Measurements from ENCODE around the gene SLC25A10. TPM values are rescaled to one million over a fixed set of nuclear protein-coding genes. Genes with fewer than 3 reads are reported as not detected.

Gene SLC25A10
- total and polyA plus RNA-seq, 9 donors = 0.12 to 9.8 (median 7.9) TPM

DNA sequence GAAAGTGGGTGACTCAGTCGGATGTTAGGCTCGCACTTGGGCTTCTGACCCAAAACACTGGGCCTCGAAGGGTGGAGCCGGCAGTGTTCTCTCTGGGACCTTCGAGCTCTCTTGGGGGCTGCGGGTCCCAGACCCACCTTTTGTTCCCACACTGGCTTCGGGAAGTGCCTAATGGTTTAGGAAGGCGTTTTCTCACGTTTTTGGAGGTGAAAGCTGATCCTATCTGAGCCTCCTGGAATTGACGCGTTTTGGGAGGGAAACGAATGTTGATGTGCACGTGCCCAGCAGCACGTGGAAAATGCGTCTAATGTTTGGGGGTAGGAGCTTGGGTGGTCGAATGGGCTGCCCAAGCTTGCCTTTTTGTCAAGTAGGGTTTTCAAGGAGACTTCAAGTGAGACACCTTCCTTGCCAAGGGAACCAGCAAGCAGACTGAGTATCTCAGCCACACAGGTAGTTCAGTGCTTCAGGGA is 27.6 kb upstream of the SLC25A10 start:
- peak overlapping the region; percentile 100 for H3K4me3 ChIP-seq
- intact Hi-C loops (cut with DNase I) = no loop called here
- 1 to 4% (median 3%) methylated on average over 16 of the region's 16 CpGs for WGBS, 3 donors
- peaks cover 10% of the 10 kb centered on the region for H3K4me1 ChIP-seq (ENCODE audit: insufficient read depth)
- DNase-seq = no peak
- H3K27ac ChIP-seq = no peak overlapping the region
- no peaks in the 10 kb centered on the region for H3K27me3 ChIP-seq
- H3K36me3 ChIP-seq = no peaks in the 10 kb centered on the region
- no peak for TF ChIP-seq EP300 (IDR thresholded peaks at IDR 0.05)
- TF ChIP-seq, protein P1, sequence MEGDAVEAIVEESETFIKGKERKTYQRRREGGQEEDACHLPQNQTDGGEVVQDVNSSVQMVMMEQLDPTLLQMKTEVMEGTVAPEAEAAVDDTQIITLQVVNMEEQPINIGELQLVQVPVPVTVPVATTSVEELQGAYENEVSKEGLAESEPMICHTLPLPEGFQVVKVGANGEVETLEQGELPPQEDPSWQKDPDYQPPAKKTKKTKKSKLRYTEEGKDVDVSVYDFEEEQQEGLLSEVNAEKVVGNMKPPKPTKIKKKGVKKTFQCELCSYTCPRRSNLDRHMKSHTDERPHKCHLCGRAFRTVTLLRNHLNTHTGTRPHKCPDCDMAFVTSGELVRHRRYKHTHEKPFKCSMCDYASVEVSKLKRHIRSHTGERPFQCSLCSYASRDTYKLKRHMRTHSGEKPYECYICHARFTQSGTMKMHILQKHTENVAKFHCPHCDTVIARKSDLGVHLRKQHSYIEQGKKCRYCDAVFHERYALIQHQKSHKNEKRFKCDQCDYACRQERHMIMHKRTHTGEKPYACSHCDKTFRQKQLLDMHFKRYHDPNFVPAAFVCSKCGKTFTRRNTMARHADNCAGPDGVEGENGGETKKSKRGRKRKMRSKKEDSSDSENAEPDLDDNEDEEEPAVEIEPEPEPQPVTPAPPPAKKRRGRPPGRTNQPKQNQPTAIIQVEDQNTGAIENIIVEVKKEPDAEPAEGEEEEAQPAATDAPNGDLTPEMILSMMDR (IDR thresholded peaks at IDR 0.05) = no peak
- TF ChIP-seq POLR2A (IDR thresholded peaks at IDR 0.05) = no peak
- no peaks in the 10 kb centered on the region for H3K9me3 ChIP-seq

DNA sequence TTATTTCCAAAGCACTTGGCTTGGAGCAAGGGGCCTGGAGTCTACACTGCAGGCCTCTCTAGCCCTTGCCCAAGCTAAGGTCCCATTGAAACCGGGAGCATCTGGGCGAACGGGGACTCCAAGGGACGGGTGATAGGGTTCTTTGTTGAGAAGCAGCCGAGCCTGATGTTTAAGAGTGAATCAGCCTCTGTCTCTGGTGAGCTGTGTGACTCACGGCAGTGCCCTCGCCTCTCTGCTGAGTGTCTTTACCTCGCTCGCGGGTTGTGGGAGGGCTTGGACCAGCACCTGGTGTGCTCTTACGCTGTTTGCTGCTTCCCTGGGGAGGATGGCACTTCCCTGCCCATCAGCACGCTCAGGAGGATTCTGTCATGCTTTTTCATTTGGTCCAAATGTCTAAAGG is 27.0 kb upstream of the SLC25A10 start:
- Histone ChIP-seq H3K27ac (no peak overlapping the region), H3K4me3 (peak overlapping the region; percentile 100), H3K9me3 (no peaks in the 10 kb centered on the region), H3K27me3 (no peaks in the 10 kb centered on the region), H3K36me3 (no peaks in the 10 kb centered on the region), H3K4me1 (ENCODE audit: insufficient read depth) (peaks cover 10% of the 10 kb centered on the region)
- no peak for DNase-seq
- intact Hi-C loops (cut with DNase I) = no loop called here
- TF ChIP-seq, protein P1 (IDR thresholded peaks at IDR 0.05) = no peak
- TF ChIP-seq POLR2A (IDR thresholded peaks at IDR 0.05) (no peak), EP300 (IDR thresholded peaks at IDR 0.05) (no peak)
- 60 to 76% (median 66%) methylated on average over 12 of the region's 12 CpGs for WGBS, 3 donors

DNA sequence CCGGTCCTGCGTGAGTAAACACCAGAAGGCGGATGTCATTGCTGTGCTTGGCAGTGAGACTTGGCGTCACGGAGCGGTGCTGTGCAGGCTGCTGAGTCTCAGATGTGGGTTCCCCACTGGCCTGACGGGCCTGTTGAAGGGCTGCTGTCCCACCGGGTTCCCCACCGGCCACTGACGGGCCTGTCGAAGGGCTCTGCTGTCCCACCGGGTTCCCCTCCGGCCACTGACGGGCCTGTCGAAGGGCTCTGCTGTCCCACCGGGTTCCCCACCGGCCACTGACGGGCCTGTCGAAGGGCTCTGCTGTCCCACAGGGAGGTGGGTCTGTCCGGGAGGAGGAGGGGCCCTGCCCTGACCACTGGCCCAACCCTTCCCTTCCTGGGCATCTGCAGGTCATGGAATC is 25.5 kb upstream of the SLC25A10 start:
- Histone ChIP-seq H3K36me3 (no peaks in the 10 kb centered on the region), H3K27ac (no peak overlapping the region), H3K4me1 (ENCODE audit: insufficient read depth) (peaks cover 10% of the 10 kb centered on the region), H3K9me3 (no peaks in the 10 kb centered on the region), H3K4me3 (no peak overlapping the region), H3K27me3 (no peaks in the 10 kb centered on the region)
- DNase-seq = no peak
- WGBS, 3 donors = 86 to 91% (median 88%) methylated on average over 19 to 20 of the region's 20 CpGs
- no peak for TF ChIP-seq POLR2A (IDR thresholded peaks at IDR 0.05)
- TF ChIP-seq, protein P1 (IDR thresholded peaks at IDR 0.05) = no peak
- no peak for TF ChIP-seq EP300 (IDR thresholded peaks at IDR 0.05)
- intact Hi-C loops (cut with DNase I) = no loop called here

DNA sequence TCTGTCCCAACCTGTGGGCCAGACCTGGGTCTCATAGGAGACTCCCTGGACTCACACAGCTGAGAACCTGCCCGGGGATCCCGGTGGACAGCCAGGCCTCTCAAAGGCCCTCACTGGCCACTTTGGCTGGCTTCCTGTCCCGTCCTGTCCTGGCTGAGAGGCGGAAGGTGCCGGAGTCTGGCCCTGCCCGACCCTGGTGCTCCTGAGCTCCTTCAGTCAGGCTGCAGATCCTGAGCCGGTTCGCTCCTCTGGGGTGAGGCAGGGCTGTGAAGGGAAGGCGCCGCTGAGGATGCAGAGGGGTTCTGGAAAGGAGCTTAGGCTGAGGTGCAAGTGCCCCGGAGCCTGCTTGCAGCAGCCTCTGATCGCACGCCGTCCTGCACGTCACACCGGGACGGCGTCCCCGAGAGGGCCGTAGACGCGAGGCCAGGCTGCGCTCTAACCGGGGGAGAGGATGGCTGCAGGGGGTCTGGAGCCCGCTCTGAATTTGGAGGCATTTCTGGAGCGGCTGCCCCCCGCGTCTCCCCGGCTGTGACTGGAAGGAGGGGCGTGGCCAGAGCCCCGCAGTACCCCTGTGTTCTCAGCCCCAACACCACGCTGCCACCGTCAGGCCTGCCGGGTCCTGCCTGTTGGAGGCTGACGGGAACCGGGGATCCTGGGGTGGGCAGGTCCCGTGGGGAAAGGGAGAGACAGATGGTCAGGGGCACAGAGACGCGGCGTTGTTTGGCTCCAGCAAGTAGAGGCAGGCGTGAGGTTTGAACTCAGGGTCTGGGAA is 24.1 kb upstream of the SLC25A10 start:
- TF ChIP-seq EP300 (IDR thresholded peaks at IDR 0.05) = no peak
- TF ChIP-seq, protein P1 (IDR thresholded peaks at IDR 0.05) = no peak
- no peak for TF ChIP-seq POLR2A (IDR thresholded peaks at IDR 0.05)
- intact Hi-C loops (cut with DNase I) = no loop called here
- H3K4me1 ChIP-seq (ENCODE audit: insufficient read depth) = peaks cover 8% of the 10 kb centered on the region
- no peaks in the 10 kb centered on the region for H3K36me3 ChIP-seq
- 88 to 90% (median 90%) methylated on average over 39 to 41 of the region's 41 CpGs for WGBS, 3 donors
- no peak for DNase-seq
- no peak overlapping the region for H3K27ac ChIP-seq
- H3K4me3 ChIP-seq = no peak overlapping the region
- no peaks in the 10 kb centered on the region for H3K9me3 ChIP-seq
- H3K27me3 ChIP-seq = no peaks in the 10 kb centered on the region
